ENCODE measurements around the gene STK17A.
"Not testable (repeated sequence)": the region's sequence is repeated elsewhere in the genome, so short reads cannot be mapped to it uniquely, and the experiment has no call there.

Gene STK17A

GRCh38 chr7:43660141-43660540 is 77.2 kb downstream of the STK17A start:
- DNase-seq = no peak

- no peak for DNase-seq
Observed at GRCh38 chr7:43664681-43665080, 81.8 kb downstream of the STK17A start.

- DNase-seq = no peak
Observed at GRCh38 chr7:43666938-43667337, 84.0 kb downstream of the STK17A start.

- DNase-seq = no peak
Observed at GRCh38 chr7:43668035-43668434, 85.1 kb downstream of the STK17A start.

GRCh38 chr7:43669286-43670081 is 86.6 kb downstream of the STK17A start:
- DNase-seq = no peak

- no peak for DNase-seq
Observed at GRCh38 chr7:43671521-43671920, 88.6 kb downstream of the STK17A start.

GRCh38 chr7:43673243-43673976 is 90.5 kb downstream of the STK17A start:
- DNase-seq = not testable (repeated sequence)

GRCh38 chr7:43674559-43675436 is 91.9 kb downstream of the STK17A start:
- no peak for DNase-seq

Data from MV-4-11 (cell line).